Caco-2 (cell line): ENCODE data around the gene CDK15. TPM values are rescaled to one million over a fixed set of nuclear protein-coding genes. Genes with fewer than 3 reads are reported as not detected.

Source experiments
- BruUV-seq: library from RNA; stranded (reverse); fragments of 400-500 nt; replicated peaks from 2 replicates; lab custom pipeline; 2021; lab: Mats Ljungman, UMichigan
- CTCF ChIA-PET: fragments of 300-600 bp; sonication (Branson Sonifier 250); formaldehyde crosslinking; loops from one replicate; lab custom pipeline; 2022; ENCODE audit warnings: antibody characterized with exemption; lab: Charles Lee
- POLR2A ChIA-PET: fragments of 300-600 bp; sonication (Branson Sonifier 250); formaldehyde crosslinking; loops from one replicate; lab custom pipeline; 2022; ENCODE audit warnings: antibody characterized with exemption; lab: Charles Lee
- DNase-seq, 2 experiments: peaks; one replicate each; pipeline versions ENCODE4 v3.0.0 to v3.0.0-alpha.2; 2020 to 2022
- H3K27me3 ChIP-seq: replicated peaks from 2 replicates; pipeline ENCODE4 v1.6.0; 2011; ENCODE audit warnings: low read length; ENCODE audit not compliant: control insufficient read depth, insufficient read depth
- H3K36me3 ChIP-seq: 2 replicates; pipeline ENCODE4 v1.5.1; 2011; ENCODE audit warnings: low read length; ENCODE audit not compliant: control insufficient read depth, insufficient read depth
- H3K4me1 ChIP-seq: fragments of 250-450 bp; sonication (Bioruptor Pico); 2 replicates; pipeline ENCODE4 v1.5.1; 2020; ENCODE audit warnings: mild to moderate bottlenecking
- H3K4me3 ChIP-seq: 2 replicates; pipeline ENCODE4 v1.5.1; 2011; ENCODE audit warnings: low read depth, mild to moderate bottlenecking, control low read depth, low read length
- H3K9me3 ChIP-seq: fragments of 250-450 bp; sonication (Bioruptor Pico); 2 replicates; pipeline ENCODE4 v1.5.1; 2020; ENCODE audit warnings: mild to moderate bottlenecking, moderate library complexity
- H3K27ac Mint-ChIP-seq: one replicate; pipeline ENCODE4 v1.8.0; 2022; ENCODE audit warnings: mixed read lengths; ENCODE audit not compliant: unreplicated experiment
- H3K27me3 Mint-ChIP-seq: one replicate; pipeline ENCODE4 v1.8.0; 2022; ENCODE audit warnings: mixed read lengths; ENCODE audit not compliant: insufficient read depth, unreplicated experiment
- H3K36me3 Mint-ChIP-seq: one replicate; pipeline ENCODE4 v1.8.0; 2022; ENCODE audit warnings: mild to moderate bottlenecking, mixed read lengths; ENCODE audit not compliant: insufficient read depth, unreplicated experiment
- H3K4me1 Mint-ChIP-seq: one replicate; pipeline ENCODE4 v1.8.0; 2022; ENCODE audit warnings: low read depth, mixed read lengths; ENCODE audit not compliant: unreplicated experiment
- H3K4me3 Mint-ChIP-seq: one replicate; pipeline ENCODE4 v1.8.0; 2022; ENCODE audit warnings: mild to moderate bottlenecking, moderate library complexity, mixed read lengths; ENCODE audit not compliant: unreplicated experiment
- H3K9me3 Mint-ChIP-seq: one replicate; pipeline ENCODE4 v1.8.0; 2022; ENCODE audit warnings: mixed read lengths; ENCODE audit not compliant: unreplicated experiment
- CTCF ChIP-seq, 2 experiments: fragments of 200-600 bp in 1 of 2; IDR thresholded peaks; 1 replicate in 1 of 2; 2 replicates in 1 of 2; pipeline versions ENCODE4 v1.5.1 to v1.8.0; 2011 to 2022; ENCODE audit warnings: antibody characterized with exemption in 1 of 2, control low read depth in 1 of 2, inconsistent platforms in 1 of 2, low read depth in 1 of 2, low read length in 1 of 2, mild to moderate bottlenecking in 1 of 2, moderate library complexity in 1 of 2; ENCODE audit not compliant: insufficient read depth in 1 of 2, severe bottlenecking in 1 of 2, unreplicated experiment in 1 of 2
- intact Hi-C: fragments of 100-400 bp; cut with micrococcal nuclease; formaldehyde crosslinking; loops from one replicate; pipeline ENCODE4 v1.10.0; 2022; ENCODE audit not compliant: unreplicated experiment
- total RNA-seq: library from RNA; stranded (reverse); gene quantifications from 2 replicates; pipeline ENCODE4 v1.2.3, GENCODE V29; 2022

CDK15 gene
- total RNA-seq, 1 experiment from 2014 or later: not detected

DNA sequence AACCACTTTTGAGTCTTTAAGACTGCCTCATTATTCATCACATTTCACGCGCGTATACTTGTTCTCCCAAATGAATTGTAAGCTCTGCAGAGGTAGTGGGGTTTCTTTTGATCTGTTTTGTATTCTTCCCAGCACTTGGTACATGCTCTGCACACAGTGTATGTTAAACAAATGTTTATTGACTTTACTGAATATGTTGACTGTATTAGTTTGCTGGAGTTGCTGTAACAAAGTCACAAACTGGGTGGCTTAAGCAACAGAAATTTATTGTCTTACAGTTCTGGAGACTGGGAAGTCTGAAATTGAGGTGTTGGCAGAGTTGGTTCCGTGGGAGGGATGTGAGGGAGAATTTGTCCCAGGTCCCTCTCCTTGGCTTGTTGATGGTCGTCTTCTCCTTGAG, 65.1 kb downstream of the CDK15 start:
- CTCF ChIA-PET: no interaction called here
- POLR2A ChIA-PET: no interaction called here
- H3K9me3 ChIP-seq: no peaks in the 10 kb centered on the region
- H3K27me3 Mint-ChIP-seq: no peaks in the 10 kb centered on the region
- intact Hi-C loops: no loop called here
- peaks cover 5% of the 10 kb centered on the region for H3K36me3 Mint-ChIP-seq
- TF ChIP-seq CTCF (IDR thresholded peaks at IDR 0.05; ENCODE audit: insufficient read depth in 1 of 2, low read depth in 1 of 2, low read length in 1 of 2, severe bottlenecking in 1 of 2, unreplicated experiment in 1 of 2): no peak
- no TSS peak for BruUV-seq
- no peak overlapping the region for H3K4me3 Mint-ChIP-seq
- no peaks in the 10 kb centered on the region for H3K27me3 ChIP-seq
- H3K27ac Mint-ChIP-seq: no peak overlapping the region
- no peak for DNase-seq
- 0 out of 2 replicates have a peak, but pooled peaks cover 1% of the 10 kb centered on the region for H3K36me3 ChIP-seq
- H3K4me3 ChIP-seq: no peak overlapping the region
- no peaks in the 10 kb centered on the region for H3K9me3 Mint-ChIP-seq
- H3K4me1 ChIP-seq: peaks cover 15% of the 10 kb centered on the region
- H3K4me1 Mint-ChIP-seq: peaks cover 33% of the 10 kb centered on the region

DNA sequence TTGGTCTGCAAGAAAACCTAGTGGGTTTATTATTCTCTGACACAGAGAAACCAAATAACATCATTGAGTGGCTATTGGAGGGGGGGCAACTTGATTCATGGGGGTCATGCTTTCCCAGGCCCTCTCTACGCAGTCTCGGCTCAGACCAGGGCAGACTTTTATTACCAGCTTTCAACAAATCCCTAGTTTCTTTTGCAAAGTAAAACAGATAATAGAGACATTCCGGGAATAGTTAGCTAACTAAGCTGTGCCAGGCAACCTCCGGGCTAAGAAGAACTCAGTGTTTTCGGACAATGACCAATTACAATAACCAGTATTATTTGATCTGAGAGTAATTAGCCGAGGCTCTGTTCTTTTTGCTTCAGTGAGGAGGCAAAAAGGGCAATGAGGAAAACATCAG, 66.3 kb downstream of the CDK15 start:
- H3K27ac Mint-ChIP-seq: no peak overlapping the region
- CTCF ChIA-PET: no interaction called here
- POLR2A ChIA-PET: no interaction called here

GRCh38 chr2:201879996-201880395, 73.7 kb downstream of the CDK15 start:
- Mint-ChIP-seq H3K4me3 (no peak overlapping the region), H3K27me3 (no peaks in the 10 kb centered on the region), H3K4me1 (peaks cover 7% of the 10 kb centered on the region), H3K9me3 (no peaks in the 10 kb centered on the region), H3K27ac (no peak overlapping the region), H3K36me3 (no peaks in the 10 kb centered on the region)
- no TSS peak for BruUV-seq
- DNase-seq: no peak
- POLR2A ChIA-PET: no interaction called here
- intact Hi-C loops: no loop called here
- Histone ChIP-seq H3K4me1 (no peaks in the 10 kb centered on the region), H3K36me3 (0 out of 2 replicates have a peak, but pooled peaks cover 1% of the 10 kb centered on the region), H3K9me3 (no peaks in the 10 kb centered on the region), H3K27me3 (no peaks in the 10 kb centered on the region), H3K4me3 (no peak overlapping the region)
- no peak for TF ChIP-seq CTCF (IDR thresholded peaks at IDR 0.05; ENCODE audit: insufficient read depth in 1 of 2, low read depth in 1 of 2, low read length in 1 of 2, severe bottlenecking in 1 of 2, unreplicated experiment in 1 of 2)
- CTCF ChIA-PET: no interaction called here

More for the DNA sequence above, 66.3 kb downstream of the CDK15 start:
- no TSS peak for BruUV-seq
- H3K27me3 ChIP-seq: no peaks in the 10 kb centered on the region
- no peaks in the 10 kb centered on the region for H3K9me3 Mint-ChIP-seq
- H3K4me1 Mint-ChIP-seq: peaks cover 25% of the 10 kb centered on the region
- no peak for DNase-seq
- H3K4me3 Mint-ChIP-seq: no peak overlapping the region
- no peak for TF ChIP-seq CTCF (IDR thresholded peaks at IDR 0.05; ENCODE audit: insufficient read depth in 1 of 2, low read depth in 1 of 2, low read length in 1 of 2, severe bottlenecking in 1 of 2, unreplicated experiment in 1 of 2)
- H3K4me3 ChIP-seq: no peak overlapping the region
- no peaks in the 10 kb centered on the region for H3K27me3 Mint-ChIP-seq
- H3K36me3 ChIP-seq: 0 out of 2 replicates have a peak, but pooled peaks cover 1% of the 10 kb centered on the region
- peaks cover 5% of the 10 kb centered on the region for H3K36me3 Mint-ChIP-seq
- no peaks in the 10 kb centered on the region for H3K9me3 ChIP-seq
- H3K4me1 ChIP-seq: peaks cover 4% of the 10 kb centered on the region
- intact Hi-C loops: no loop called here
